ENCODE results near the gene ZNF268.

GRCh38 chr12:133172491-133172890 is 8.8 kb upstream of the ZNF268 start:
- TF ChIP-seq CEBPB (IDR thresholded peaks at IDR 0.05; ENCODE audit: borderline replicate concordance, low read depth, low read length) (no peak), TAF1 (CRISPR knock-in tag; IDR thresholded peaks at IDR 0.05) (no peak), SNAPC5 (CRISPR knock-in tag; IDR thresholded peaks at IDR 0.05; ENCODE audit: borderline replicate concordance) (no peak), RELA (CRISPR knock-in tag; IDR thresholded peaks at IDR 0.05) (no peak), CTCF (CRISPR knock-in tag; IDR thresholded peaks at IDR 0.05) (no peak), ZNF780A (CRISPR knock-in tag; IDR thresholded peaks at IDR 0.05) (no peak), ZNF44 (CRISPR knock-in tag; IDR thresholded peaks at IDR 0.05) (no peak), ZNF646 (CRISPR knock-in tag; IDR thresholded peaks at IDR 0.05) (no peak), ZKSCAN5 (CRISPR knock-in tag; IDR thresholded peaks at IDR 0.05) (no peak), SMAD1 (CRISPR knock-in tag; IDR thresholded peaks at IDR 0.05; ENCODE audit: borderline replicate concordance, low read depth) (no peak), ZSCAN20 (CRISPR knock-in tag; IDR thresholded peaks at IDR 0.05; ENCODE audit: borderline replicate concordance) (no peak), NFIC (IDR thresholded peaks at IDR 0.05; ENCODE audit: low read length) (no peak), GMEB1 (CRISPR knock-in tag; IDR thresholded peaks at IDR 0.05; ENCODE audit: borderline replicate concordance) (no peak)

All from HepG2 (cell line).